HG03460 (cell line): ENCODE results near the gene SDR42E2.
A peak's percentile ranks its signal among the peaks of the same experiment; 100 is the strongest.
"Not testable (repeated sequence)": the region's sequence is repeated elsewhere in the genome, so short reads cannot be mapped to it uniquely, and the experiment has no call there.

ENCODE experiments used
- ATAC-seq: cut with Tn5 transposase; IDR thresholded peaks from one replicate; pipeline ENCODE4 v1.9.1; 2021; ENCODE audit not compliant: unreplicated experiment

Gene SDR42E2

GRCh38 chr16:22190776-22191531 lies 28.6 kb downstream of the SDR42E2 start:
- ATAC-seq, result peak; percentile 42

GRCh38 chr16:22191532-22192260 lies 29.4 kb downstream of the SDR42E2 start:
- ATAC-seq, result no peak

GRCh38 chr16:22192261-22193062 lies 30.2 kb downstream of the SDR42E2 start:
- ATAC-seq, result peak; percentile 24

GRCh38 chr16:22193063-22193411 lies 30.7 kb downstream of the SDR42E2 start:
- ATAC-seq, result no peak

GRCh38 chr16:22194707-22195444 lies 32.6 kb downstream of the SDR42E2 start:
- no peak for ATAC-seq

GRCh38 chr16:22195445-22195694 lies 33.1 kb downstream of the SDR42E2 start:
- no peak for ATAC-seq

GRCh38 chr16:22195695-22196558 lies 33.6 kb downstream of the SDR42E2 start:
- no peak for ATAC-seq

GRCh38 chr16:22196559-22197168 lies 34.4 kb downstream of the SDR42E2 start:
- ATAC-seq, result not testable (repeated sequence)

GRCh38 chr16:22198547-22199293 lies 36.4 kb downstream of the SDR42E2 start:
- ATAC-seq, result no peak

- ATAC-seq, result no peak
These were observed 39.9 kb downstream of the SDR42E2 start for GRCh38 chr16:22202261-22202637.

GRCh38 chr16:22203091-22203490 lies 40.8 kb downstream of the SDR42E2 start:
- ATAC-seq, result no peak

GRCh38 chr16:22204091-22204655 lies 41.9 kb downstream of the SDR42E2 start:
- no peak for ATAC-seq

- no peak for ATAC-seq
These were observed 43.3 kb downstream of the SDR42E2 start for GRCh38 chr16:22205577-22206012.

- ATAC-seq, result peak; percentile 86
These were observed 43.9 kb downstream of the SDR42E2 start, which contains the start of gene EEF2K for GRCh38 chr16:22206013-22206841. Gene EEF2K, plus strand, starts transcription at chr16:22206278. Its CDS starts 19,452 bp downstream, at chr16:22225730.

- peak; percentile 47 for ATAC-seq
These were observed 44.8 kb downstream of the SDR42E2 start for GRCh38 chr16:22206842-22207714.

GRCh38 chr16:22207715-22208360 lies 45.5 kb downstream of the SDR42E2 start:
- ATAC-seq, result no peak
